Measurements from ENCODE around the gene STARD7.
"Not testable (repeated sequence)": the region's sequence is repeated elsewhere in the genome, so short reads cannot be mapped to it uniquely, and the experiment has no call there.

STARD7 gene

DNA sequence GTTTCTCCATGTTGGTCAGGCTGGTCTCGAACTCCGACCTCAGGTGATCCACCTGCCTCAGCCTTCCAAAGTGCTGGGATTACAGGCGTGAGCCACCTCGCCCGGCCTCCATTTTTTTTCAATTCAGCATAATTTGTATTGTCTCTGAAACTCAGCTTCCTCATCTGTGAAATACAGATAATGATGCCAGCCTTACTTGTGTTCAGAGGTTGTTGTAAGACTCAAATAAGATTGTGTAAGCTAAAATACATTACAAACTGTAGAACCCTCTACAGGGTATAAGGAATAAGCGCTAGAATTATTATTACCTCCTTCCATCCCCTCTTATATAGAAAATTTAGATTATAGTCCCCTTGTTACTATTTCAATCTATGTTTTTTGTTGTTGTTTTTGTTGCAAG, 24.8 kb upstream of the STARD7 start (continued):
- TF ChIP-seq ZNF394 (tag by site-specific recombination; IDR thresholded peaks at IDR 0.05; ENCODE audit: borderline replicate concordance), result no peak
- no peak for TF ChIP-seq ZNF423 (tag by site-specific recombination; IDR thresholded peaks at IDR 0.05)
- TF ChIP-seq GFI1B (tag by site-specific recombination; IDR thresholded peaks at IDR 0.05), result no peak
- TF ChIP-seq ZBTB48 (tag by site-specific recombination; IDR thresholded peaks at IDR 0.05), result no peak
- TF ChIP-seq ZFHX2 (tag by site-specific recombination; conservative IDR thresholded peaks at IDR 0.05), result no peak
- TF ChIP-seq ZNF843 (tag by site-specific recombination; IDR thresholded peaks at IDR 0.05), result no peak
- TF ChIP-seq, protein P1, sequence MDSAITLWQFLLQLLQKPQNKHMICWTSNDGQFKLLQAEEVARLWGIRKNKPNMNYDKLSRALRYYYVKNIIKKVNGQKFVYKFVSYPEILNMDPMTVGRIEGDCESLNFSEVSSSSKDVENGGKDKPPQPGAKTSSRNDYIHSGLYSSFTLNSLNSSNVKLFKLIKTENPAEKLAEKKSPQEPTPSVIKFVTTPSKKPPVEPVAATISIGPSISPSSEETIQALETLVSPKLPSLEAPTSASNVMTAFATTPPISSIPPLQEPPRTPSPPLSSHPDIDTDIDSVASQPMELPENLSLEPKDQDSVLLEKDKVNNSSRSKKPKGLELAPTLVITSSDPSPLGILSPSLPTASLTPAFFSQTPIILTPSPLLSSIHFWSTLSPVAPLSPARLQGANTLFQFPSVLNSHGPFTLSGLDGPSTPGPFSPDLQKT (IDR thresholded peaks at IDR 0.05; ENCODE audit: borderline replicate concordance, low read depth, low read length), result no peak
- TF ChIP-seq GLI4 (tag by site-specific recombination; IDR thresholded peaks at IDR 0.05), result no peak

DNA sequence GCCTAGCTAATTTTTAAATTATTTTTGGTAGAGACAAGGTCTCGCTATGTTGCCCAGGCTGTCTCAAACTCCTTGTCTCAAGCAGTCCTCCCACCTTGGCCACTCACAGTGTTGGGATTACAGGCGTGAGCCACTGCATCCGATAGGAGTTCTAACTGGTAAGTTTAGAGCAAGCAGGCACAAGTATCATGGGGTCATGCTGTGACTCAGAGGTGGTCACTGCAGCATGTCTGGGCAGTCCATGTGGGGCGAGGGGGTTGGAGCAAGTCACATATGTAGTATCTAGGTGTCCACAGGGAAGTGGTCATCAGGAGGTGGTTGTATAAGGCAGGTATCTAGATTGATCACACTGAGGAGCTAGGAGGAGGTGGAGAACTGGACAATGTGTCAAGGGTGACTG, 22.7 kb upstream of the STARD7 start:
- H3K4me1 ChIP-seq (ENCODE audit: control insufficient read depth, insufficient read depth, low read length), result no peaks in the 10 kb centered on the region

DNA sequence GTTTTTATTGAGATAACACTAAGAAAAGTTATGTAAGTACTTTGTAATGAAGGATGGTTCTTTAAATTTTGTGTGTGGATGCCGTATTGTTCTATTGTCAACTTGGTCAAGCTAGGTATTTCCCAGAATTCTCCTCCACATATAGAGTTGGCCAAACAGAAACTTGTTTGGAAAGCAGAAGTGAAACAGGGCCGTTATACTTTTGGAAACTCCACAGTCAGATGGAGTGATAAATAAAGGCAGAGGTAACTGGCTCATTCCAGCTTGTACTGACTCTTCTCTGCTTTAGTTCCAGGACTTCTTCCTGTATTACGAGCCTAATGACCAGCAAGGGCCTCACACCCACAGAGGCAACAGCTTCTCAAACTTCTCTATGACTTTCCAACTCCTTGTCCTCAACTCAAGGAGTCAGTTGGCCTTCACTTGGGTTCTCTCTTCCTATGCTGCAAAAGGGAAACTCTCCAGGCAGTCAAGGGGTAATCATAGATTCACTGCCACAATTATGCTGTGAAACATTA, 16.4 kb upstream of the STARD7 start:
- Histone ChIP-seq H3K36me3 (ENCODE audit: control insufficient read depth in 2 of 2, insufficient read depth in 1 of 2, low read length in 2 of 2) (no peaks in the 10 kb centered on the region; a peak in 1 of 3 replicates), H3K4me1 (ENCODE audit: control insufficient read depth, insufficient read depth, low read length) (no peaks in the 10 kb centered on the region), H3K9me3 (ENCODE audit: control insufficient read depth, insufficient read depth, low read depth, low read length) (no peaks in the 10 kb centered on the region), H3K4me3 (ENCODE audit: low read depth, low read length) (no peak overlapping the region), H3K27ac (ENCODE audit: extremely low read depth, low read depth, low read length) (no peak overlapping the region)
- TF ChIP-seq KLF10 (tag by site-specific recombination; IDR thresholded peaks at IDR 0.05) (no peak), SP7 (tag by site-specific recombination; IDR thresholded peaks at IDR 0.05) (no peak), ZFP41 (tag by site-specific recombination; IDR thresholded peaks at IDR 0.05; ENCODE audit: borderline replicate concordance) (no peak)
- TF ChIP-seq, protein P2, sequence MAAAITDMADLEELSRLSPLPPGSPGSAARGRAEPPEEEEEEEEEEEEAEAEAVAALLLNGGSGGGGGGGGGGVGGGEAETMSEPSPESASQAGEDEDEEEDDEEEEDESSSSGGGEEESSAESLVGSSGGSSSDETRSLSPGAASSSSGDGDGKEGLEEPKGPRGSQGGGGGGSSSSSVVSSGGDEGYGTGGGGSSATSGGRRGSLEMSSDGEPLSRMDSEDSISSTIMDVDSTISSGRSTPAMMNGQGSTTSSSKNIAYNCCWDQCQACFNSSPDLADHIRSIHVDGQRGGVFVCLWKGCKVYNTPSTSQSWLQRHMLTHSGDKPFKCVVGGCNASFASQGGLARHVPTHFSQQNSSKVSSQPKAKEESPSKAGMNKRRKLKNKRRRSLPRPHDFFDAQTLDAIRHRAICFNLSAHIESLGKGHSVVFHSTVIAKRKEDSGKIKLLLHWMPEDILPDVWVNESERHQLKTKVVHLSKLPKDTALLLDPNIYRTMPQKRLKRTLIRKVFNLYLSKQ (tag by site-specific recombination; IDR thresholded peaks at IDR 0.05; ENCODE audit: borderline replicate concordance), result no peak
- ChIA-PET CTCF (interaction anchor here (0.6 kb wide), 1 partner anchor 25 kb away, joined by 4 read pairs; no protein-coding TSS in a partner anchor), POLR2A (no interaction called here)

More for the DNA sequence above, 22.7 kb upstream of the STARD7 start:
- no peaks in the 10 kb centered on the region for H3K9me3 ChIP-seq (ENCODE audit: control insufficient read depth, insufficient read depth, low read depth, low read length)
- ChIA-PET CTCF (no interaction called here), POLR2A (interaction anchor here (0.7 to 2.1 kb wide), 2 partner anchors 23 to 29 kb away, joined by 6 to 9 read pairs; partner anchors contain the start of gene STARD7)
- TF ChIP-seq ZBTB21 (tag by site-specific recombination; IDR thresholded peaks at IDR 0.05), result no peak
- TF ChIP-seq, protein P3, sequence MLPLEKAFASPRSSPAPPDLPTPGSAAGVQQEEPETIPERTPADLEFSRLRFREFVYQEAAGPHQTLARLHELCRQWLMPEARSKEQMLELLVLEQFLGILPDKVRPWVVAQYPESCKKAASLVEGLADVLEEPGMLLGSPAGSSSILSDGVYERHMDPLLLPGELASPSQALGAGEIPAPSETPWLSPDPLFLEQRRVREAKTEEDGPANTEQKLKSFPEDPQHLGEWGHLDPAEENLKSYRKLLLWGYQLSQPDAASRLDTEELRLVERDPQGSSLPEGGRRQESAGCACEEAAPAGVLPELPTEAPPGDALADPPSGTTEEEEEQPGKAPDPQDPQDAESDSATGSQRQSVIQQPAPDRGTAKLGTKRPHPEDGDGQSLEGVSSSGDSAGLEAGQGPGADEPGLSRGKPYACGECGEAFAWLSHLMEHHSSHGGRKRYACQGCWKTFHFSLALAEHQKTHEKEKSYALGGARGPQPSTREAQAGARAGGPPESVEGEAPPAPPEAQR (tag by site-specific recombination; IDR thresholded peaks at IDR 0.05), result no peak
- TF ChIP-seq ZNF768 (tag by site-specific recombination; IDR thresholded peaks at IDR 0.05), result no peak
- TF ChIP-seq ZSCAN23 (tag by site-specific recombination; IDR thresholded peaks at IDR 0.05), result no peak
- TF ChIP-seq ZBTB17 (tag by site-specific recombination; IDR thresholded peaks at IDR 0.05), result no peak
- TF ChIP-seq ZNF544 (tag by site-specific recombination; IDR thresholded peaks at IDR 0.05), result no peak
- TF ChIP-seq ZNF335 (tag by site-specific recombination; conservative IDR thresholded peaks at IDR 0.05), result no peak
- no peak for TF ChIP-seq ZIC2 (tag by site-specific recombination; IDR thresholded peaks at IDR 0.05)
- no peak for TF ChIP-seq ZNF155 (tag by site-specific recombination; IDR thresholded peaks at IDR 0.05)
- no peak for TF ChIP-seq ZNF169 (tag by site-specific recombination; IDR thresholded peaks at IDR 0.05)
- no peak for TF ChIP-seq ZNF146 (tag by site-specific recombination; IDR thresholded peaks at IDR 0.05)
- TF ChIP-seq ZNF571 (tag by site-specific recombination; IDR thresholded peaks at IDR 0.05), result no peak
- no peak for TF ChIP-seq ZNF777 (tag by site-specific recombination; IDR thresholded peaks at IDR 0.05; ENCODE audit: borderline replicate concordance)
- no peak for TF ChIP-seq ZNF747 (tag by site-specific recombination; IDR thresholded peaks at IDR 0.05)
- H3K4me3 ChIP-seq (ENCODE audit: low read depth, low read length), result no peak overlapping the region
- no peak overlapping the region for H3K27ac ChIP-seq (ENCODE audit: extremely low read depth, low read depth, low read length)
- no peaks in the 10 kb centered on the region; a peak in 1 of 3 replicates for H3K36me3 ChIP-seq (ENCODE audit: control insufficient read depth in 2 of 2, insufficient read depth in 1 of 2, low read length in 2 of 2)

DNA sequence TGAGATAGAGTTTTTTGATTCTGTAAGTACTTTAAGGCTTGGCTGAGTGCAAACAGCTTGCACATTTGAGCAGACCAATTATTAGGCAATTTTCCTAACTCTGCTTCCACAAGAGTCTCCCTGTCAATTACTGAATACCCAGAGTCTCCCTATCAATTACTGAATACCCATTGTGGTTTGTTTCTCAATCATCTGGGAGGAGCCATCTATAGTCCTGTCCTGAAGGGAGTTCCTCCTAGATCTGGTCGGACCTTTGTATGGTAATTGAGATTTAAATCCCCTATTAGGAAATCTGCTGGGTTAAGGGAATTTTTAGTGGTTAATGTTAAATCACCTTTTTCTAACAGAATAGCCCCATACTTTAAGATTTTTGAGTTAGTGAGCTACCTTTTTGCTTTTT, 12.5 kb upstream of the STARD7 start:
- H3K9me3 ChIP-seq (ENCODE audit: control insufficient read depth, insufficient read depth, low read depth, low read length); H3K4me3 ChIP-seq (ENCODE audit: low read depth, low read length); POLR2A ChIA-PET; H3K4me1 ChIP-seq (ENCODE audit: control insufficient read depth, insufficient read depth, low read length); CTCF ChIA-PET; H3K36me3 ChIP-seq (ENCODE audit: control insufficient read depth in 2 of 2, insufficient read depth in 1 of 2, low read length in 2 of 2); H3K27ac ChIP-seq (ENCODE audit: extremely low read depth, low read depth, low read length): not testable (repeated sequence)

DNA sequence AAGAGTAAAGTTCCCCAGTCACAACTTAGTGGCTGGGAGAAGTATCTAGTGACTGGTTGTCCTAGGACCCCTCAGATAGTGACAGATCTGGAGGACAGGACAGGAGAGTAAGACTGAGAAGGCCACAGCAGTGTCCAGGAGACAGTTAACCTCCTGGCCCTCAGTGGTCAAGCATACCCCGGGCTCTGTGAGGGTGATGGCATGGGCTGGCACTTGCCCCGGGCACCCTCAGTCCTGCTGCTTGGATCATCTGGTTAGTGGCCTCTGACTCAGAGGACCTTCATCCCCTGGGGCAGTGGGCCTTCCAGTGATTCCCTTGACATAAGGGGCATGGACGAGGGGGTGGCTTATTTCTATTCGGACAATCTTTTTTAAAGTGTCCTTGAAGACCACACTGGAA, 11.3 kb upstream of the STARD7 start:
- H3K36me3 ChIP-seq (ENCODE audit: control insufficient read depth in 2 of 2, insufficient read depth in 1 of 2, low read length in 2 of 2); H3K9me3 ChIP-seq (ENCODE audit: control insufficient read depth, insufficient read depth, low read depth, low read length); H3K4me1 ChIP-seq (ENCODE audit: control insufficient read depth, insufficient read depth, low read length); H3K27ac ChIP-seq (ENCODE audit: extremely low read depth, low read depth, low read length); POLR2A ChIA-PET; H3K4me3 ChIP-seq (ENCODE audit: low read depth, low read length): not testable (repeated sequence)
- CTCF ChIA-PET, result interaction anchor here (0.7 to 1.3 kb wide), 2 partner anchors 27 to 46 kb away, joined by 3 to 4 read pairs; no protein-coding TSS in a partner anchor

All from HEK293 (cell line).